Activated CD8-positive, alpha-beta T cell treated with anti-CD3 and anti-CD28 coated beads for 36 hours (primary cell): ENCODE results near the gene NFATC2. TPM values are rescaled to one million over a fixed set of nuclear protein-coding genes. Genes with fewer than 3 reads are reported as not detected.
"Not testable (repeated sequence)": the region's sequence is repeated elsewhere in the genome, so short reads cannot be mapped to it uniquely, and the experiment has no call there.

Experiments used
- ATAC-seq: fragments of 200-7000 bp; cut with Tn5 transposase; one replicate; pipeline ENCODE4 v1.10.0; 2021; ENCODE audit warnings: mild to moderate bottlenecking, moderate library complexity
- CTCF ChIA-PET: fragments of 350-600 bp; sonication (Branson Sonifier 250); formaldehyde crosslinking; loops from one replicate; lab custom pipeline; 2021; ENCODE audit warnings: antibody characterized with exemption; lab: Charles Lee
- POLR2A ChIA-PET: fragments of 350-600 bp; sonication (Branson Sonifier 250); formaldehyde crosslinking; loops from one replicate; lab custom pipeline; 2021; ENCODE audit warnings: antibody characterized with exemption; lab: Charles Lee
- DNase-seq: peaks from one replicate; pipeline ENCODE4 v3.0.0-alpha.2; 2020
- H3K27ac Mint-ChIP-seq: one replicate; pipeline ENCODE4 v1.8.0; 2021; ENCODE audit warnings: mild to moderate bottlenecking, mixed read lengths
- H3K27me3 Mint-ChIP-seq: one replicate; pipeline ENCODE4 v1.8.0; 2021; ENCODE audit warnings: mixed read lengths
- H3K36me3 Mint-ChIP-seq: one replicate; pipeline ENCODE4 v1.8.0; 2021; ENCODE audit warnings: low read depth, mixed read lengths
- H3K4me1 Mint-ChIP-seq: one replicate; pipeline ENCODE4 v1.8.0; 2021; ENCODE audit warnings: low read depth, mixed read lengths
- H3K4me3 Mint-ChIP-seq: one replicate; pipeline ENCODE4 v1.8.0; 2021; ENCODE audit warnings: mild to moderate bottlenecking, moderate library complexity, mixed read lengths
- H3K9me3 Mint-ChIP-seq: one replicate; pipeline ENCODE4 v1.8.0; 2021; ENCODE audit warnings: mixed read lengths
- CTCF ChIP-seq: fragments of 200-600 bp; IDR thresholded peaks from one replicate; pipeline ENCODE4 v1.8.0; 2022; ENCODE audit warnings: antibody characterized with exemption, mild to moderate bottlenecking
- intact Hi-C: fragments of 100-400 bp; cut with micrococcal nuclease; formaldehyde crosslinking; loops from one replicate; pipeline ENCODE4 v1.10.0; 2022
- total RNA-seq, 2 experiments: library from RNA; stranded (reverse); gene quantifications; one replicate each; pipeline ENCODE4 v1.2.3, GENCODE V29; 2021

The NFATC2 gene
- total RNA-seq, 2 experiments from 2014 or later: 38.3 to 40.9 TPM

GRCh38 chr20:51570739-51571459 lies 28.4 kb upstream of the NFATC2 start:
- Mint-ChIP-seq H3K4me1 (peaks cover 5% of the 10 kb centered on the region), H3K9me3 (peaks cover 10% of the 10 kb centered on the region), H3K27ac (no peak overlapping the region), H3K36me3 (peaks cover 2% of the 10 kb centered on the region), H3K4me3 (no peak overlapping the region), H3K27me3 (peaks cover 7% of the 10 kb centered on the region)
- no peak for TF ChIP-seq CTCF
- ChIA-PET CTCF (interaction anchor here (1.3 kb wide), 1 partner anchor 24 kb away, joined by 4 read pairs; no protein-coding TSS in a partner anchor), POLR2A (no interaction called here)
- intact Hi-C loops: no loop called here
- ATAC-seq (no peak), DNase-seq (no peak)

- Mint-ChIP-seq H3K4me1 (peaks cover 5% of the 10 kb centered on the region), H3K9me3 (peaks cover 10% of the 10 kb centered on the region), H3K4me3 (no peak overlapping the region), H3K36me3 (peaks cover 2% of the 10 kb centered on the region), H3K27ac (no peak overlapping the region), H3K27me3 (peaks cover 12% of the 10 kb centered on the region)
- no peak for ATAC-seq
- POLR2A ChIA-PET: no interaction called here
- intact Hi-C loops: no loop called here
- TF ChIP-seq CTCF: no peak
- CTCF ChIA-PET: interaction anchor here (1.3 kb wide), 1 partner anchor 24 kb away, joined by 4 read pairs; no protein-coding TSS in a partner anchor
- no peak for DNase-seq
Observed at GRCh38 chr20:51569815-51570738, 27.6 kb upstream of the NFATC2 start.

- DNase-seq, ATAC-seq, H3K36me3 Mint-ChIP-seq, H3K9me3 Mint-ChIP-seq, H3K4me3 Mint-ChIP-seq, intact Hi-C loops, H3K27ac Mint-ChIP-seq, H3K4me1 Mint-ChIP-seq: not testable (repeated sequence)
- CTCF ChIA-PET: interaction anchor here (1.0 kb wide), 1 partner anchor 52 kb away, joined by 3 read pairs; no protein-coding TSS in a partner anchor
- peaks cover 20% of the 10 kb centered on the region for H3K27me3 Mint-ChIP-seq
- POLR2A ChIA-PET: interaction anchor here (0.6 kb wide), 1 partner anchor 492 kb away, joined by 5 read pairs; no protein-coding TSS in a partner anchor
Observed at GRCh38 chr20:51568533-51568932, 26.0 kb upstream of the NFATC2 start.

- no peak for DNase-seq
- intact Hi-C loops: no loop called here
- CTCF ChIA-PET: interaction anchor here (0.8 to 1.0 kb wide), 2 partner anchors 27 to 51 kb away, joined by 3 read pairs; no protein-coding TSS in a partner anchor
- POLR2A ChIA-PET: interaction anchor here (0.6 kb wide), 1 partner anchor 493 kb away, joined by 5 read pairs; no protein-coding TSS in a partner anchor
- H3K36me3 Mint-ChIP-seq: peaks cover 2% of the 10 kb centered on the region
- no peak for TF ChIP-seq CTCF
- no peak overlapping the region for H3K27ac Mint-ChIP-seq
- no peak overlapping the region for H3K4me3 Mint-ChIP-seq
- ATAC-seq: no peak
- peaks cover 6% of the 10 kb centered on the region for H3K9me3 Mint-ChIP-seq
- H3K27me3 Mint-ChIP-seq: peaks cover 29% of the 10 kb centered on the region
- peaks cover 12% of the 10 kb centered on the region for H3K4me1 Mint-ChIP-seq
Observed at GRCh38 chr20:51567622-51568021, 25.1 kb upstream of the NFATC2 start.

- Mint-ChIP-seq H3K4me1 (peaks cover 14% of the 10 kb centered on the region), H3K27ac (no peak overlapping the region), H3K36me3 (peaks cover 2% of the 10 kb centered on the region), H3K4me3 (no peak overlapping the region), H3K27me3 (peaks cover 34% of the 10 kb centered on the region), H3K9me3 (peaks cover 6% of the 10 kb centered on the region)
- intact Hi-C loops: no loop called here
- ATAC-seq (no peak), DNase-seq (no peak)
- ChIA-PET POLR2A (no interaction called here), CTCF (interaction anchor here (0.8 kb wide), 1 partner anchor 28 kb away, joined by 3 read pairs; no protein-coding TSS in a partner anchor)
- no peak for TF ChIP-seq CTCF
Observed at GRCh38 chr20:51566594-51566993, 24.1 kb upstream of the NFATC2 start.
